ENCODE measurements around the gene MEGF11. TPM values are rescaled to one million over a fixed set of nuclear protein-coding genes. Genes with fewer than 3 reads are reported as not detected.

MEGF11 gene
- total RNA-seq, 4 donors from 2014 or later = 0.87 to 7.3 (median 4.9) TPM

DNA sequence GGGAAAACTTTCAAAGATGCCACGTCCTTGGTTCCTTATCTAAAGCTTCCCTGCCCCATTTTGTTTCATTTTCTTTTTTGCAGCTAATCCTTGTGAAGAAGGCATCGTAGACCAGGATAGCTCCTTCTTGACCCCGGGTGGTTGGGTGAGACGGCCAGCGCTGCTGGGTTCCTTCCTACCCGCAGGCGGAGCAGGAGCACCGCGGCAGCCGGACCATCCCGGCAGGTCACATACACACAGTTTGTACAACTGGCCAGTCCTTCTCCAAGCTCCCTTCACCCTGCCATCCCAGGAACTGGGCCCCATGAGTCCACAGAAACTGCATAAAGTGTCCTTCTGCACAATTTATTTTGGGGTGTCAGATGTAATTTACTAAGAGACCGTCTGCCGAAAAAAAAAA is 83.9 kb downstream of the MEGF11 start:
- no peak for TF ChIP-seq EP300 (IDR thresholded peaks at IDR 0.05)
- no peak for TF ChIP-seq POLR2A (IDR thresholded peaks at IDR 0.05)
- TF ChIP-seq CTCF (IDR thresholded peaks at IDR 0.05) = no peak
- H3K36me3 ChIP-seq = no peaks in the 10 kb centered on the region
- H3K4me3 ChIP-seq = no peak overlapping the region
- H3K27me3 ChIP-seq = peaks cover 0 to 9% of the 10 kb centered on the region in 2 donors
- 77% methylated on average over 13 of the region's 13 CpGs for WGBS, 2 donors
- H3K9me3 ChIP-seq = no peaks in the 10 kb centered on the region
- no peak for DNase-seq (ENCODE audit: low spot score in 2 of 2)
- no peak overlapping the region for H3K27ac ChIP-seq
- no peaks in the 10 kb centered on the region for H3K4me1 ChIP-seq

- Histone ChIP-seq H3K27ac (no peak overlapping the region), H3K9me3 (no peaks in the 10 kb centered on the region), H3K36me3 (no peaks in the 10 kb centered on the region), H3K27me3 (peaks cover 0 to 9% of the 10 kb centered on the region in 2 donors), H3K4me3 (no peak overlapping the region), H3K4me1 (no peaks in the 10 kb centered on the region)
- 74 to 77% methylated on average over 12 of the region's 12 CpGs for WGBS, 2 donors
- DNase-seq (ENCODE audit: low spot score in 2 of 2) = no peak
- TF ChIP-seq EP300 (IDR thresholded peaks at IDR 0.05) (no peak), CTCF (IDR thresholded peaks at IDR 0.05) (no peak), POLR2A (IDR thresholded peaks at IDR 0.05) (no peak)
These were observed 84.5 kb downstream of the MEGF11 start for GRCh38 chr15:66169023-66169422.

DNA sequence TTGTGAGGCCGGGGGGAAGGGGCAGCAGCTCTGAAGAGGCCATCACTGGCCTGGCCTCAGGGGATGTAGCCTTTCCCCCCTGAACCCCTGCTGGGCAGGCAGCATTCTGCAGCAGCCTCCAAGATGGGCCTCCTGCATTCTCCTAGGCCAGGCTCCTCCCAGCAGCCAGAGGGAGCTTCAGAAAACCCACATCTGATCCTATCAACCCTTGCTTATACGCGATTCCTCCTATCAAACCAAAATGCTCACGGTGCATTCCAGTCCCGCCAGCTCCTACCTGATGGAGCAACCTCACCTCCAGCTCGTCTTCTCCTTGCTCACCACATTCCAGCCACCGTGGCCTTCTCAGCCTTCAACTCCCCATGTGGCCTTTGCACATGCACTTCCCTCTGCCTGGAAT is 85.7 kb downstream of the MEGF11 start:
- TF ChIP-seq POLR2A (IDR thresholded peaks at IDR 0.05) (no peak), CTCF (IDR thresholded peaks at IDR 0.05) (no peak), EP300 (IDR thresholded peaks at IDR 0.05) (no peak)
- Histone ChIP-seq H3K9me3 (no peaks in the 10 kb centered on the region), H3K4me1 (no peaks in the 10 kb centered on the region), H3K36me3 (no peaks in the 10 kb centered on the region), H3K27me3 (peaks cover 0 to 7% of the 10 kb centered on the region in 2 donors), H3K4me3 (no peak overlapping the region), H3K27ac (no peak overlapping the region)
- 73 to 79% methylated on average over 7 of the region's 7 CpGs for WGBS, 2 donors
- DNase-seq (ENCODE audit: low spot score in 2 of 2) = no peak

GRCh38 chr15:66165856-66166255 is 87.7 kb downstream of the MEGF11 start:
- no peak overlapping the region for H3K27ac ChIP-seq
- no peaks in the 10 kb centered on the region for H3K36me3 ChIP-seq
- H3K4me1 ChIP-seq = no peaks in the 10 kb centered on the region
- no peak overlapping the region for H3K4me3 ChIP-seq
- 73 to 78% methylated on average over 6 of the region's 6 CpGs for WGBS, 2 donors
- no peak for DNase-seq (ENCODE audit: low spot score in 2 of 2)
- TF ChIP-seq POLR2A (IDR thresholded peaks at IDR 0.05) (no peak), EP300 (IDR thresholded peaks at IDR 0.05) (no peak)
- no peaks in the 10 kb centered on the region for H3K27me3 ChIP-seq
- H3K9me3 ChIP-seq = no peaks in the 10 kb centered on the region

DNA sequence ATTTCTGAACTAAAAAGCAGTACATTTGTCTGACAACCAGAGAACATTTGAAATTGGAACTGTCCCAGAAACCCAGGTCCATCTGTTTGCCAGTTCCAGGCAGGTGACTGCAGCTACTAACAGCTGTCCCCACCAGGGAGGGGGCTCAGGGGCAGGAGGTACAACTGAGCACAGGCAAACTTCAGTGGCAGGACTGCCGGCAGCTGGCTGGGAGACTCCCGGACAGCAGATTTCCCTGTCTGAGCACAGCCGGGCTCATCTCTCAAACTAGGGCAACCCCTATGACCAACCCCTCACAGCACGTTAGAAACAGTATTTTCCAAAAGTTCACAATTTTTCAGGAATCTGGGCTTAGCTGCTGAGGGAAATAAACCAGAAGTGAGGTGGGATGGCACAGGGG is 88.8 kb downstream of the MEGF11 start:
- H3K36me3 ChIP-seq = no peaks in the 10 kb centered on the region
- no peaks in the 10 kb centered on the region for H3K9me3 ChIP-seq
- no peak overlapping the region for H3K27ac ChIP-seq
- DNase-seq (ENCODE audit: low spot score in 2 of 2) = no peak
- no peaks in the 10 kb centered on the region for H3K27me3 ChIP-seq
- WGBS, 2 donors = 52 to 58% methylated on average over 3 to 4 of the region's 4 CpGs
- no peak for TF ChIP-seq CTCF (IDR thresholded peaks at IDR 0.05)
- no peak for TF ChIP-seq EP300 (IDR thresholded peaks at IDR 0.05)
- TF ChIP-seq POLR2A (IDR thresholded peaks at IDR 0.05) = no peak
- no peaks in the 10 kb centered on the region for H3K4me1 ChIP-seq
- no peak overlapping the region for H3K4me3 ChIP-seq

DNA sequence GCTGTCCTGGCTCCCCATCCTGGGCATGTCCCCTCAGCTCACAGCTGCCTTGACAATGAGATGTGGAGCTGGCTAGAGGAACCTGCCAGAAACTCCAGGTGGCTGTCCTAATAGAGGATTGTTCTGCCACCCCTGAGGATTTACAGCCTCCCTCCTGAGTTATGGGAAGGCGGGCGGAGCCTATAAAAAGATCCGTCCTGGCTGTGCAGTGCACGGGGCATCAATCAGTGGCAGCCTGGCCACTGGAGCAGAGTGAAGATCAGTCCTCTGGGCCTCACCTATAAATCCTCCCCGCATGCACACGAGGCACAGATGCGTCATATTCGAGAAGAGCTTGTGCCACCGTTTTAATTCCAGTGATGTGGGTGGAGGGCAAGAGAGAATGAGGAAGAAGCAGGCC is 90.0 kb downstream of the MEGF11 start:
- Histone ChIP-seq H3K4me1 (no peaks in the 10 kb centered on the region), H3K27ac (no peak overlapping the region), H3K27me3 (no peaks in the 10 kb centered on the region), H3K36me3 (no peaks in the 10 kb centered on the region), H3K9me3 (no peaks in the 10 kb centered on the region), H3K4me3 (no peak overlapping the region)
- TF ChIP-seq CTCF (IDR thresholded peaks at IDR 0.05) (no peak), POLR2A (IDR thresholded peaks at IDR 0.05) (no peak)
- WGBS, 2 donors = 78 to 84% methylated on average over 4 to 9 of the region's 9 CpGs
- no peak for DNase-seq (ENCODE audit: low spot score in 2 of 2)
